Measurements from ENCODE around the gene ENKUR.

DNA sequence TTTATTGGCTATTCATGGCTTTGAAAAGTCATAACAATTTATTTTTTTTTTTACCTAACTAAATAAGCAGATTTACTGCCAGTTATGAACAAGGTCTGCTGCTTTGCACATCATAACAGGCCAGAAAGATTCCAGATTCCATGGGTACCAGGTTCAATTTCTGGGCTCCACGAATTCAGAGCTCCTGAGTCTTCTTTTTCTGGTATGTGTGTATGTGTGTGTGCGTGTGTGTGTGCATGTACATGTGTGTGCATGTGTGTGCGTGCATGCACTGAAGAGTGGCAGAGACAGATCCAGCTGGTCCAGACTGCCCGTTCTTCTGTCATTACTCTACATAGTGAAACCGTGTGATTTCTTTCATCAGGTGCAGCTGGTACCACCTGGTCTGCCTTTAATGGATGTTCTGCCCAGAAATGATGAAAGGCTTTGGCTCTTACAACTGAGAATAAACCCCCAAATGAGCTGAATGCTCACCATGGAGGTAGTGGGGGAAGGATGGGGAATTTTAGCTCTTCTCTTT, 48.9 kb downstream of the ENKUR start:
- TF ChIP-seq, protein P1, sequence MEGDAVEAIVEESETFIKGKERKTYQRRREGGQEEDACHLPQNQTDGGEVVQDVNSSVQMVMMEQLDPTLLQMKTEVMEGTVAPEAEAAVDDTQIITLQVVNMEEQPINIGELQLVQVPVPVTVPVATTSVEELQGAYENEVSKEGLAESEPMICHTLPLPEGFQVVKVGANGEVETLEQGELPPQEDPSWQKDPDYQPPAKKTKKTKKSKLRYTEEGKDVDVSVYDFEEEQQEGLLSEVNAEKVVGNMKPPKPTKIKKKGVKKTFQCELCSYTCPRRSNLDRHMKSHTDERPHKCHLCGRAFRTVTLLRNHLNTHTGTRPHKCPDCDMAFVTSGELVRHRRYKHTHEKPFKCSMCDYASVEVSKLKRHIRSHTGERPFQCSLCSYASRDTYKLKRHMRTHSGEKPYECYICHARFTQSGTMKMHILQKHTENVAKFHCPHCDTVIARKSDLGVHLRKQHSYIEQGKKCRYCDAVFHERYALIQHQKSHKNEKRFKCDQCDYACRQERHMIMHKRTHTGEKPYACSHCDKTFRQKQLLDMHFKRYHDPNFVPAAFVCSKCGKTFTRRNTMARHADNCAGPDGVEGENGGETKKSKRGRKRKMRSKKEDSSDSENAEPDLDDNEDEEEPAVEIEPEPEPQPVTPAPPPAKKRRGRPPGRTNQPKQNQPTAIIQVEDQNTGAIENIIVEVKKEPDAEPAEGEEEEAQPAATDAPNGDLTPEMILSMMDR (IDR thresholded peaks at IDR 0.05; ENCODE audit: low read depth, low read length): no peak
- no peak for TF ChIP-seq EZH2phosphoT487 (IDR thresholded peaks at IDR 0.05; ENCODE audit: low read depth)
